ENCODE data around the gene CFAP161. TPM values are rescaled to one million over a fixed set of nuclear protein-coding genes. Genes with fewer than 3 reads are reported as not detected.

CFAP161 gene
- polyA plus RNA-seq, 1 of the 3 experiments (the other 2 are of a cell fraction), result 0.03 TPM

DNA sequence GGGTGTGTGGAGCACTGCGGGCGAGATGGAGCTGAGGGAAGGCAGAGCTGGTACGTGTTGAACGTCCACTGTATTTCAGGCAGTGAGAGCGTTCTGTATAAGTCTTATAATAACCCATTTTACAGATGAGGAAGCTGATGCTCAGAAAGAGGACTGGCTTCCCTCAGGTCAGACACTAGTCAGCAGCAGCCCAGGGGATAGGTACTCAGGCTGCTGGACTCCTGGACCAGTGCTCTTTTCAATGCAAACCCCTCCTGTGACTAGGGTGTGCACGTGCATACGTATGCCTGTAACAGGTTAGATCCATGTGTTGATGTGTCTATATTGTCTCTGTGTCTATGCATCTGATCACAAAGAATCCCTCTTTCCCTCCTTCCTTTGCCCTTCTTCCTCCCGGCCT lies 54.3 kb downstream of the CFAP161 start:
- ChIA-PET CTCF (interaction anchor here (2.0 kb wide), 1 partner anchor 78 kb away, joined by 6 read pairs; no protein-coding TSS in a partner anchor), POLR2A (no interaction called here)
- no peak overlapping the region for H3K4me3 ChIP-seq (ENCODE audit: low read depth in 2 of 2, low read length in 1 of 2)
- no peaks in the 10 kb centered on the region for H3K27me3 ChIP-seq (ENCODE audit: insufficient read depth)
- H3K79me2 ChIP-seq (ENCODE audit: insufficient read depth), result no peaks in the 10 kb centered on the region
- no peaks in the 10 kb centered on the region for H3K36me3 ChIP-seq (replicated peaks in 1 of 2; ENCODE audit: control insufficient read depth in 1 of 2, insufficient read depth in 2 of 2, low read length in 1 of 2)
- no peaks in the 10 kb centered on the region for H4K20me1 ChIP-seq (ENCODE audit: insufficient read depth)
- DNase-seq, result no peak
- no peak overlapping the region for H3K9ac ChIP-seq
- no peak overlapping the region for H2AFZ ChIP-seq (ENCODE audit: low read depth)
- H3K9me2 ChIP-seq, result no peaks in the 10 kb centered on the region
- no peak overlapping the region for H3K4me2 ChIP-seq
- no peaks in the 10 kb centered on the region for H3K4me1 ChIP-seq (ENCODE audit: control insufficient read depth in 1 of 2, insufficient read depth in 2 of 2, low read depth in 1 of 2, low read length in 1 of 2)
- no peaks in the 10 kb centered on the region for H3K9me3 ChIP-seq
- H3K27ac ChIP-seq (ENCODE audit: low read depth in 2 of 2, low read length in 1 of 2), result no peak overlapping the region
- no peak for TF ChIP-seq FOSL2 (IDR thresholded peaks at IDR 0.05; ENCODE audit: borderline replicate concordance, low read depth)
- WGBS (ENCODE audit: low lambda C conversion rate), result 49% methylated on average over 7 of the region's 8 CpGs
- no peaks in the 10 kb centered on the region for H3F3A ChIP-seq (replicated peaks; ENCODE audit: insufficient read depth)

DNA sequence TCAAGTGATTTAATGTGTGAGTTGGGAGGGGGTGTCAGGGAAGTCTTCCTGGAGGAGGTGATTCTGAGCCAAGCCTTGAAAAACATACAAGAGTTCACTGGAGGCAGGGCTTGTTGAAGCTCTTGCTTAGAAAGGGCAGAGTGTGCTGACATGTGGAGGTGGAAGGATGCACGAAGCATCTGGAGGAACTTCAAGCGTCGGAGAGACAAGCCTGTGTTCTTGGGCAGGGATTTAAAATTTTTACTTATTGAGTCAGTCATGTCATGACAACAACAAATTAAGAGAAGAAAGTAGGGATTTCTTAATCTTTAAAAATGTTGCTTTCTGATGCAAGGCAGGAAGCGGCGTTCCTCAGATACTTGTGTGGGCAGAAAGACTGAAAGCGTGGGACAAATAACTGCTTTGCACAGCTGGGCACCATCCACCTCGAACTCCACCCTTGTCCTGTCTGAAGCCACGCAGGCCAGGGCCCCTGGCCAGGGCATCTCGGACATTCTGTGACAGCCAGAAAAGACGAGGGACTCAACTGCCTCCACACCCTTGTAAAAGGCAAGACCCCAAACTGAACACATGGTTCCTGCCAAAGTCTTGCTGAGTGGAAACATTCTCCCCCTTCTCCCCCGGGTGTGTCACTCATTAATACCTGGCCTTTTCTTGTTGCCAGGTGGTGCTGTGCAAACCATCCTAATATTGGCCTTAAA lies 55.7 kb downstream of the CFAP161 start:
- H3K4me1 ChIP-seq (ENCODE audit: control insufficient read depth in 1 of 2, insufficient read depth in 2 of 2, low read depth in 1 of 2, low read length in 1 of 2), result no peaks in the 10 kb centered on the region
- no peak overlapping the region for H3K4me3 ChIP-seq (ENCODE audit: low read depth in 2 of 2, low read length in 1 of 2)

More for the DNA sequence above, 55.7 kb downstream of the CFAP161 start:
- no peak for DNase-seq
- ChIA-PET POLR2A (no interaction called here), CTCF (interaction anchor here (1.2 to 2.0 kb wide), 2 partner anchors 17 to 76 kb away, joined by 4 to 6 read pairs; no protein-coding TSS in a partner anchor)
- TF ChIP-seq, protein P1, sequence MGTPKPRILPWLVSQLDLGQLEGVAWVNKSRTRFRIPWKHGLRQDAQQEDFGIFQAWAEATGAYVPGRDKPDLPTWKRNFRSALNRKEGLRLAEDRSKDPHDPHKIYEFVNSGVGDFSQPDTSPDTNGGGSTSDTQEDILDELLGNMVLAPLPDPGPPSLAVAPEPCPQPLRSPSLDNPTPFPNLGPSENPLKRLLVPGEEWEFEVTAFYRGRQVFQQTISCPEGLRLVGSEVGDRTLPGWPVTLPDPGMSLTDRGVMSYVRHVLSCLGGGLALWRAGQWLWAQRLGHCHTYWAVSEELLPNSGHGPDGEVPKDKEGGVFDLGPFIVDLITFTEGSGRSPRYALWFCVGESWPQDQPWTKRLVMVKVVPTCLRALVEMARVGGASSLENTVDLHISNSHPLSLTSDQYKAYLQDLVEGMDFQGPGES (IDR thresholded peaks at IDR 0.05; ENCODE audit: low read depth, low read length), result no peak
- TF ChIP-seq NRF1 (IDR thresholded peaks at IDR 0.05; ENCODE audit: low read depth, low read length) (no peak), CHD2 (IDR thresholded peaks at IDR 0.05; ENCODE audit: low read length, partially characterized antibody) (no peak), TEAD4 (IDR thresholded peaks at IDR 0.05; ENCODE audit: borderline replicate concordance, insufficient read depth) (no peak), EP300 (IDR thresholded peaks at IDR 0.05; ENCODE audit: borderline replicate concordance in 1 of 2, low read depth in 1 of 2, low read length in 1 of 2) (no peak), GATA2 (CRISPR knock-in tag; IDR thresholded peaks at IDR 0.05) (no peak), FOXM1 (IDR thresholded peaks at IDR 0.05; ENCODE audit: low read depth) (no peak), SIN3A (IDR thresholded peaks at IDR 0.05; ENCODE audit: borderline replicate concordance, low read depth, low read length) (no peak), ELF1 (IDR thresholded peaks at IDR 0.05) (no peak), RAD21 (IDR thresholded peaks at IDR 0.05; ENCODE audit: low read length) (no peak), TAF1 (IDR thresholded peaks at IDR 0.05; ENCODE audit: borderline replicate concordance, low read depth, low read length) (no peak), YY1 (IDR thresholded peaks at IDR 0.05; ENCODE audit: low read depth) (no peak), MEF2A (IDR thresholded peaks at IDR 0.05; ENCODE audit: borderline replicate concordance, low read depth) (no peak)
- TF ChIP-seq, protein P2, sequence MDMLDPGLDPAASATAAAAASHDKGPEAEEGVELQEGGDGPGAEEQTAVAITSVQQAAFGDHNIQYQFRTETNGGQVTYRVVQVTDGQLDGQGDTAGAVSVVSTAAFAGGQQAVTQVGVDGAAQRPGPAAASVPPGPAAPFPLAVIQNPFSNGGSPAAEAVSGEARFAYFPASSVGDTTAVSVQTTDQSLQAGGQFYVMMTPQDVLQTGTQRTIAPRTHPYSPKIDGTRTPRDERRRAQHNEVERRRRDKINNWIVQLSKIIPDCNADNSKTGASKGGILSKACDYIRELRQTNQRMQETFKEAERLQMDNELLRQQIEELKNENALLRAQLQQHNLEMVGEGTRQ (IDR thresholded peaks at IDR 0.05; ENCODE audit: borderline replicate concordance, low read depth, low read length), result no peak
- TF ChIP-seq, protein P3, sequence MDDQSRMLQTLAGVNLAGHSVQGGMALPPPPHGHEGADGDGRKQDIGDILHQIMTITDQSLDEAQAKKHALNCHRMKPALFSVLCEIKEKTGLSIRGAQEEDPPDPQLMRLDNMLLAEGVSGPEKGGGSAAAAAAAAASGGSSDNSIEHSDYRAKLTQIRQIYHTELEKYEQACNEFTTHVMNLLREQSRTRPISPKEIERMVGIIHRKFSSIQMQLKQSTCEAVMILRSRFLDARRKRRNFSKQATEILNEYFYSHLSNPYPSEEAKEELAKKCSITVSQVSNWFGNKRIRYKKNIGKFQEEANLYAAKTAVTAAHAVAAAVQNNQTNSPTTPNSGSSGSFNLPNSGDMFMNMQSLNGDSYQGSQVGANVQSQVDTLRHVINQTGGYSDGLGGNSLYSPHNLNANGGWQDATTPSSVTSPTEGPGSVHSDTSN (IDR thresholded peaks at IDR 0.05), result no peak
- H3F3A ChIP-seq (replicated peaks; ENCODE audit: insufficient read depth), result no peaks in the 10 kb centered on the region
- H3K4me2 ChIP-seq, result no peak overlapping the region
- no peak overlapping the region for H3K9ac ChIP-seq
- no peaks in the 10 kb centered on the region for H4K20me1 ChIP-seq (ENCODE audit: insufficient read depth)
- no peaks in the 10 kb centered on the region for H3K36me3 ChIP-seq (replicated peaks in 1 of 2; ENCODE audit: control insufficient read depth in 1 of 2, insufficient read depth in 2 of 2, low read length in 1 of 2)
- no peaks in the 10 kb centered on the region for H3K9me3 ChIP-seq
- H3K9me2 ChIP-seq, result no peaks in the 10 kb centered on the region
- no peak overlapping the region for H2AFZ ChIP-seq (ENCODE audit: low read depth)
- H3K27ac ChIP-seq (ENCODE audit: low read depth in 2 of 2, low read length in 1 of 2), result no peak overlapping the region
- no peaks in the 10 kb centered on the region for H3K79me2 ChIP-seq (ENCODE audit: insufficient read depth)
- H3K27me3 ChIP-seq (ENCODE audit: insufficient read depth), result no peaks in the 10 kb centered on the region
- 39% methylated on average over 11 of the region's 11 CpGs for WGBS (ENCODE audit: low lambda C conversion rate)

Measured in SK-N-SH (cell line).